Right atrium auricular region (tissue), 2 donors: ENCODE measurements around the gene SIK3. TPM values are rescaled to one million over a fixed set of nuclear protein-coding genes. Genes with fewer than 3 reads are reported as not detected.

ENCODE experiments used
- DNase-seq: peaks from one replicate; pipeline ENCODE4 v3.0.0-alpha.2; 2019; ENCODE audit warnings: low spot score
- H3K27ac ChIP-seq, 2 donors: fragments of 200-600 bp; sonication (generic); 1 replicate in 1 of 2; 2 replicates in 1 of 2; pipeline ENCODE4 v1.5.1; 2016 to 2019
- H3K27me3 ChIP-seq, 2 donors: fragments of 200-600 bp; sonication (generic); one replicate each; pipeline versions ENCODE4 v1.5.1 to v1.6.0; 2017 to 2019
- H3K36me3 ChIP-seq: fragments of 200-600 bp; sonication (generic); one replicate; pipeline ENCODE4 v1.5.1; 2016
- H3K4me1 ChIP-seq, 2 donors: fragments of 200-600 bp; sonication (generic); one replicate each; pipeline versions ENCODE4 v1.5.1 to v1.6.0; 2017 to 2019
- H3K4me3 ChIP-seq, 2 donors: fragments of 200-600 bp; sonication (generic); 1 replicate in 1 of 2; 2 replicates in 1 of 2; pipeline ENCODE4 v1.5.1; 2017 to 2019; ENCODE audit warnings: mild to moderate bottlenecking in 1 of 2, moderate library complexity in 1 of 2
- H3K9me3 ChIP-seq, 2 donors: fragments of 200-600 bp; sonication (generic); one replicate each; pipeline ENCODE4 v1.5.1; 2019
- CTCF ChIP-seq, 2 donors: fragments of 200-600 bp; sonication (generic); IDR thresholded peaks; one replicate each; pipeline ENCODE4 v1.5.1; 2019; ENCODE audit warnings: antibody characterized with exemption in 2 of 2
- total RNA-seq, 2 donors: library from RNA; depleted of rRNA; stranded (reverse); fragments of >200 nt; gene quantifications; one replicate each; pipeline ENCODE4 v1.1.0, GENCODE V29; 2016

Gene SIK3
- total RNA-seq, 2 donors from 2014 or later, result 27.0 to 40.1 TPM

GRCh38 chr11:116851626-116852025, 246.6 kb downstream of the SIK3 start:
- Histone ChIP-seq H3K9me3 (no peaks in the 10 kb centered on the region), H3K4me3 (no peak overlapping the region), H3K27me3 (no peaks in the 10 kb centered on the region), H3K4me1 (peaks cover 0 to 31% of the 10 kb centered on the region in 2 donors), H3K27ac (no peak overlapping the region), H3K36me3 (peaks cover 35% of the 10 kb centered on the region)
- no peak for TF ChIP-seq CTCF (IDR thresholded peaks at IDR 0.05)
- no peak for DNase-seq

- DNase-seq, result no peak
- no peak for TF ChIP-seq CTCF (IDR thresholded peaks at IDR 0.05)
- Histone ChIP-seq H3K27me3 (no peaks in the 10 kb centered on the region), H3K36me3 (peaks cover 44% of the 10 kb centered on the region), H3K27ac (no peak overlapping the region), H3K9me3 (no peaks in the 10 kb centered on the region), H3K4me3 (no peak overlapping the region), H3K4me1 (peaks cover 0 to 31% of the 10 kb centered on the region in 2 donors)
These were observed 248.7 kb downstream of the SIK3 start for GRCh38 chr11:116849486-116849885.

- TF ChIP-seq CTCF (IDR thresholded peaks at IDR 0.05), result no peak
- no peaks in the 10 kb centered on the region for H3K27me3 ChIP-seq
- no peak overlapping the region for H3K4me3 ChIP-seq
- peaks cover 43% of the 10 kb centered on the region for H3K36me3 ChIP-seq
- no peak overlapping the region for H3K27ac ChIP-seq
- H3K4me1 ChIP-seq, result peaks cover 0 to 29% of the 10 kb centered on the region in 2 donors
- H3K9me3 ChIP-seq, result no peaks in the 10 kb centered on the region
- DNase-seq, result no peak
These were observed 249.2 kb downstream of the SIK3 start for GRCh38 chr11:116849060-116849459.

GRCh38 chr11:116847612-116848011, 250.6 kb downstream of the SIK3 start:
- H3K4me3 ChIP-seq, result no peak overlapping the region
- no peak for TF ChIP-seq CTCF (IDR thresholded peaks at IDR 0.05)
- H3K36me3 ChIP-seq, result peaks cover 55% of the 10 kb centered on the region

GRCh38 chr11:116844722-116845121, 253.5 kb downstream of the SIK3 start:
- no peak for DNase-seq
- peaks cover 55% of the 10 kb centered on the region for H3K36me3 ChIP-seq

More at GRCh38 chr11:116847612-116848011, 250.6 kb downstream of the SIK3 start:
- H3K27ac ChIP-seq, result no peak overlapping the region
- peaks cover 0 to 15% of the 10 kb centered on the region in 2 donors for H3K4me1 ChIP-seq
- DNase-seq, result no peak
- no peaks in the 10 kb centered on the region for H3K9me3 ChIP-seq
- no peaks in the 10 kb centered on the region for H3K27me3 ChIP-seq

More at GRCh38 chr11:116844722-116845121, 253.5 kb downstream of the SIK3 start:
- no peaks in the 10 kb centered on the region for H3K4me1 ChIP-seq
- no peak overlapping the region for H3K4me3 ChIP-seq
- no peaks in the 10 kb centered on the region for H3K27me3 ChIP-seq
- H3K9me3 ChIP-seq, result no peaks in the 10 kb centered on the region
- no peak for TF ChIP-seq CTCF (IDR thresholded peaks at IDR 0.05)
- H3K27ac ChIP-seq, result no peak overlapping the region
